GM18520 (cell line): ENCODE measurements around the gene AMER3.
"Not testable (repeated sequence)": the region's sequence is repeated elsewhere in the genome, so short reads cannot be mapped to it uniquely, and the experiment has no call there.

Experiments used
- ATAC-seq: cut with Tn5 transposase; IDR thresholded peaks from one replicate; pipeline ENCODE4 v1.9.1; 2021; ENCODE audit not compliant: unreplicated experiment

Gene AMER3

GRCh38 chr2:130755256-130756052, at the start of gene AMER3:
Gene AMER3 (plus strand): TSS chr2:130755540. CDS start chr2:130762073, 6,533 bp downstream.
- ATAC-seq: no peak

- not testable (repeated sequence) for ATAC-seq
These were observed 40.5 kb upstream of the AMER3 start for GRCh38 chr2:130714795-130715194.

- ATAC-seq: no peak
These were observed 35.3 kb upstream of the AMER3 start for GRCh38 chr2:130720036-130720435.

GRCh38 chr2:130720528-130720927, 34.8 kb upstream of the AMER3 start:
- ATAC-seq: no peak

GRCh38 chr2:130724455-130724854, 30.9 kb upstream of the AMER3 start:
- ATAC-seq: no peak

GRCh38 chr2:130726614-130727180, 28.6 kb upstream of the AMER3 start:
- no peak for ATAC-seq

GRCh38 chr2:130727286-130727924, 27.9 kb upstream of the AMER3 start:
- peak; percentile 95 for ATAC-seq

GRCh38 chr2:130728007-130728454, 27.3 kb upstream of the AMER3 start:
- no peak for ATAC-seq

GRCh38 chr2:130728549-130729316, 26.6 kb upstream of the AMER3 start, which contains the start of gene GPR148:
Gene GPR148 (plus strand): TSS chr2:130729070. CDS start chr2:130729152, 82 bp downstream.
- ATAC-seq: no peak

- ATAC-seq: no peak
These were observed 25.7 kb upstream of the AMER3 start for GRCh38 chr2:130729322-130730299.

- ATAC-seq: not testable (repeated sequence)
These were observed 23.1 kb upstream of the AMER3 start for GRCh38 chr2:130732257-130732656.

- no peak for ATAC-seq
These were observed 20.1 kb upstream of the AMER3 start for GRCh38 chr2:130735200-130735599.

- ATAC-seq: no peak
These were observed 18.9 kb upstream of the AMER3 start for GRCh38 chr2:130736487-130736886.

- no peak for ATAC-seq
These were observed 17.7 kb upstream of the AMER3 start for GRCh38 chr2:130737592-130737991.

- no peak for ATAC-seq
These were observed 14.7 kb upstream of the AMER3 start for GRCh38 chr2:130740671-130741070.

- ATAC-seq: no peak
These were observed 12.1 kb upstream of the AMER3 start for GRCh38 chr2:130743278-130743677.

- ATAC-seq: no peak
These were observed 10.8 kb upstream of the AMER3 start for GRCh38 chr2:130744287-130745117.

GRCh38 chr2:130749078-130749477, 6.3 kb upstream of the AMER3 start:
- ATAC-seq: no peak

- no peak for ATAC-seq
These were observed 5.7 kb upstream of the AMER3 start for GRCh38 chr2:130749641-130750040.
